ENCODE measurements around the gene OAF. TPM values are rescaled to one million over a fixed set of nuclear protein-coding genes. Genes with fewer than 3 reads are reported as not detected.

Gene OAF
- total RNA-seq, result 8.9 and 21.0 TPM in 2 replicates

DNA sequence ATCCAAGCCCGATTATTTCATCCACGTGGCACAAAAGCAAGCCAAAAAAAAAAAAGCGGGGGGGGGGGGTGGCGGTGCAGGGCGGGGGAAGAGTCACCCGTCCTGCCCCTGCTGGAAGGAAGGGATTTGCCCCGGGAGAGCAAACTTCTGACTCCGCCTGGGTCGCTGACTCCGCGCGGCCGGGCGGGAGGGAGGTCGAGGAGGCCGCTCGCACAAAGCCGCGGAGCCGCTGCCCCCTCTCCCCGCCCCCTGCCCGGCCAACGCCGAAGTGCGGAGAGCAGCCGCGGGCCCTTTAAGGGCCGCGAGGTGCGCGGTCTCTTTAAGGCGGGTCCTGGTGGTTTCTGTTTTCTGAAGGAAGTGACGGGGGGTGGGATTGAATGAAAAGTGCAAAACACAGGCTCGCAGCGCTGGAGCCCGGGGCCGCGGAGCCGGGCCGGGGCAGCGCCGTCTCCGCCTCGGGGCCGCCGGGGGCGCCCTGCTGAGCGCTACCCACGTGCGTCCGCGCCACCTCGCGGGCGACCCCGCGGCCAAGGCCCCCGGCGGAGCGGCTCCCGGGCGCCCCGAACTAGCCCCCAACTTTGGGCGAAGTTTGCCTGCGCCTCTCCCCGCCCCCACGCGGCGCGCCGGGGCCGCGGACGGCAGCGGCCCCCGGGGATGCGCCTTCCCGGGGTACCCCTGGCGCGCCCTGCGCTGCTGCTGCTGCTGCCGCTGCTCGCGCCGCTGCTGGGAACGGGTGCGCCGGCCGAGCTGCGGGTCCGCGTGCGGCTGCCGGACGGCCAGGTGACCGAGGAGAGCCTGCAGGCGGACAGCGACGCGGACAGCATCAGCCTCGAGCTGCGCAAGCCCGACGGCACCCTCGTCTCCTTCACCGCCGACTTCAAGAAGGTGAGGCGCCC lies at the start of gene OAF:
OAF (plus strand) TSS at position 407 of the 896 bp plus-strand sequence; CDS start at position 655, 248 bp downstream.

DNA sequence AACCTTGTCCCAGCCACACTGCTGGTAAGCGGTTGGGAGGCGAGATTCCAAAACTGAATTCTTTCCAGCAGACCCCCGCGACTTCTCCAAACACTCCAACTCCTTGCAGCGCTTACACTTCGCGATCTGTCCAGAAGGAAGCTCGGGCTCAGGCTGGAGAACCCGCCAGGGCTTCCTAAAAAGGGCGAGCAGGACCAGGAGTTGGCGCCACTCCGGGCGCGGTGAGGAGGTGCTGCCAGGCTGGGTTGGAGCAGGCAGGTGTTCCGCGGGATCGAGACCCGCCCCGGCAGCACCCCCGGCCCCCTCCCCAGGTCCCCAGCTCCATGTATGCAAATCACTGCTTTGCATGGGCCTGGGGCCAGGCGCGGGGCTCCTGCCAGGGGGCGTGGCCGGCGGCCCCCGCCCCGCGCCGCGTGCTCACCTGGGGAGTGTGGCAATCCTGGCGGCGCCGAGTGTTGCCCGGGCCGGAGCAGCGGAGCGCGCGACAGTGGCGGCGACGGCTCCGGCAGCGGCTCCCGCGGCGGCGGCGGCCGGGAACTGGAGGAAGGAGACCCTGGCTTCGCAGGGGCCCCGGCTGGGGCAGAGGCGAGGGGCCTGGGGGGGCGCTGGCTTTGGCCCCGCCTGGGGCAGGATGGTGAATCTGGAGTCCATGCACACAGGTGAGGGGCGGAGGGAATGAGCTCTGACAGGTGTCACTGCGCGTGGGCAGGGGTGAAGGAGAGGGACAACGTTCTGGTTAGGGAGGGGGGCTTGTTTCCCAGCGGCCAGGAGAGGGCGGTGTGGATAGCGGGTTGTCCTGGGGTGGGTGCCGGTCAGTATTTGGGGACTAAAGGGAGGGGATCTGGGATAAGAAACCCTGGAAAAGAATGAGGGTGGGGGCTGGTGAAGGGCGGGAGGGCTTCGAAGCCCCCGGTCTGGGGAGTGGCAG lies 29.1 kb downstream of the OAF start, which contains the start of gene POU2F3:
POU2F3 (plus strand) TSS at position 428 of the 928 bp plus-strand sequence; CDS start at position 632, 204 bp downstream.

Other genes starting within 250 kb of the OAF start
- 232 and 1,029 TPM in 2 replicates for gene TRIM29, start 72.9 kb upstream of the OAF start, total RNA-seq
- 0.43 and 0.68 TPM in 2 replicates for gene POU2F3, start 29.1 kb downstream of the OAF start, total RNA-seq
- gene TLCD5, start 114.3 kb downstream of the OAF start, total RNA-seq, result 1.4 and 2.2 TPM in 2 replicates
- 97.4 and 151 TPM in 2 replicates for gene ARHGEF12, start 125.4 kb downstream of the OAF start, total RNA-seq

Measured in nasal cavity respiratory epithelium epithelial cell of viscerocranial mucosa (primary cell).